GM18868 (cell line): ENCODE data around the gene SESN3.
"Not testable (repeated sequence)": the region's sequence is repeated elsewhere in the genome, so short reads cannot be mapped to it uniquely, and the experiment has no call there.

Source experiments
- ATAC-seq: cut with Tn5 transposase; IDR thresholded peaks from one replicate; pipeline ENCODE4 v1.9.1; 2021; ENCODE audit warnings: mild to moderate bottlenecking, moderate library complexity; ENCODE audit not compliant: unreplicated experiment

SESN3 gene

GRCh38 chr11:95252586-95252985 is 21.6 kb upstream of the SESN3 start:
- no peak for ATAC-seq

- not testable (repeated sequence) for ATAC-seq
Measured at GRCh38 chr11:95251896-95252295, 20.9 kb upstream of the SESN3 start.

- ATAC-seq = peak; percentile 82
Measured at GRCh38 chr11:95248666-95249467, 17.9 kb upstream of the SESN3 start.

- ATAC-seq = peak; percentile 19
Measured at GRCh38 chr11:95247883-95248282, 16.9 kb upstream of the SESN3 start.

- ATAC-seq = no peak
Measured at GRCh38 chr11:95247127-95247684, 16.2 kb upstream of the SESN3 start.

- no peak for ATAC-seq
Measured at GRCh38 chr11:95245581-95245980, 14.6 kb upstream of the SESN3 start.

- no peak for ATAC-seq
Measured at GRCh38 chr11:95245038-95245437, 14.0 kb upstream of the SESN3 start.

GRCh38 chr11:95243673-95244072 is 12.7 kb upstream of the SESN3 start:
- ATAC-seq = no peak

GRCh38 chr11:95242845-95243605 is 12.0 kb upstream of the SESN3 start:
- no peak for ATAC-seq

GRCh38 chr11:95242091-95242844 is 11.3 kb upstream of the SESN3 start:
- ATAC-seq = peak; percentile 38

GRCh38 chr11:95241681-95242081 is 10.7 kb upstream of the SESN3 start:
- ATAC-seq = peak; percentile 82

- ATAC-seq = no peak
Measured at GRCh38 chr11:95239871-95240649, 9.1 kb upstream of the SESN3 start.

GRCh38 chr11:95232666-95233065 is 1.7 kb upstream of the SESN3 start:
- ATAC-seq = no peak

GRCh38 chr11:95231881-95232605 is 1.0 kb upstream of the SESN3 start:
- ATAC-seq = peak; percentile 28

- peak; percentile 2 for ATAC-seq
Measured at GRCh38 chr11:95230810-95231126, 234 bp downstream of the SESN3 start.

- ATAC-seq = peak; percentile 1
Measured at GRCh38 chr11:95229993-95230809, 801 bp downstream of the SESN3 start.

- no peak for ATAC-seq
Measured at GRCh38 chr11:95229199-95229992, 1.6 kb downstream of the SESN3 start.

- ATAC-seq = no peak
Measured at GRCh38 chr11:95228081-95228749, 2.8 kb downstream of the SESN3 start.
